Gastrocnemius medialis (tissue), 4 donors: Measurements from ENCODE around the gene LEFTY1.

ENCODE experiments used
- POLR2A ChIP-seq, 2 donors: fragments of 450-650 bp; IDR thresholded peaks; one replicate each; pipeline ENCODE4 v1.6.1; 2017; ENCODE audit warnings: antibody characterized with exemption in 2 of 2, mild to moderate bottlenecking in 2 of 2, moderate library complexity in 2 of 2
- TF ChIP-seq, protein P1 (sequence below), 5 experiments: fragments of 450-650 bp in 3 of 5; fragments of 200-600 bp in 2 of 5; sonication (generic) in 2 of 5; IDR thresholded peaks in 4 of 5; conservative IDR thresholded peaks in 1 of 5; 1 replicate in 4 of 5; 2 replicates in 1 of 5; pipeline ENCODE4 v1.5.1; 2016 to 2019; ENCODE audit warnings: antibody characterized with exemption in 5 of 5, mild to moderate bottlenecking in 3 of 5, moderate library complexity in 3 of 5

DNA sequence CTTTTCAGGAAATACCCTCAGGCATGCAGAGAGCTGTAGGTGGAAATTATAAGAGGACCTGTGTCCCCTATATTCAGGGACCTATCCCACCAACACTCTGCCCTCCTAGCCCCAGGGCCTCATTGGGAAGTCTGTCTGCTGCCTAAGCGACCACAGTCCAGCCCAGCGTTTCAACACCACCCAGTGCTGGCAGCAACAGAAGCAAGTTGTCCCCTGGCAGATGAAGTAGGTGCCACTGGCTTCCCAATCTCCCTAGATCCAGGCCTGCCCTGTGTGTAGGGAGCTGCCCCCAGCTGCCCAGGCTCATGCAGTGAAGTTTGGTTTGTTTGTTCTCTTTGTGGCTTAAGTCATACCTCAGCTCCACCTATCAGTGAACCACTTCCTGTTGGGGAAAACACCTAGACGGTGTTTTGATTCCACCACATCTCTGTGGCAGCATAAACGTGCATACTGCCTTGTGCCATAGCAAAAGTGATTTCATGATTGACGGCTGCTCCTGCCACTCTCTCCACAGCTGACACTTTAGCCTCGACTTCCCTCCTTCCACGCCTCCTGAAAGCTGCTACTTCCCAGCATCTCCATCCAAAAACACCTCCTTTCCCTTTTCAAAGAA lies 8.1 kb upstream of the LEFTY1 start:
- TF ChIP-seq, protein P1, sequence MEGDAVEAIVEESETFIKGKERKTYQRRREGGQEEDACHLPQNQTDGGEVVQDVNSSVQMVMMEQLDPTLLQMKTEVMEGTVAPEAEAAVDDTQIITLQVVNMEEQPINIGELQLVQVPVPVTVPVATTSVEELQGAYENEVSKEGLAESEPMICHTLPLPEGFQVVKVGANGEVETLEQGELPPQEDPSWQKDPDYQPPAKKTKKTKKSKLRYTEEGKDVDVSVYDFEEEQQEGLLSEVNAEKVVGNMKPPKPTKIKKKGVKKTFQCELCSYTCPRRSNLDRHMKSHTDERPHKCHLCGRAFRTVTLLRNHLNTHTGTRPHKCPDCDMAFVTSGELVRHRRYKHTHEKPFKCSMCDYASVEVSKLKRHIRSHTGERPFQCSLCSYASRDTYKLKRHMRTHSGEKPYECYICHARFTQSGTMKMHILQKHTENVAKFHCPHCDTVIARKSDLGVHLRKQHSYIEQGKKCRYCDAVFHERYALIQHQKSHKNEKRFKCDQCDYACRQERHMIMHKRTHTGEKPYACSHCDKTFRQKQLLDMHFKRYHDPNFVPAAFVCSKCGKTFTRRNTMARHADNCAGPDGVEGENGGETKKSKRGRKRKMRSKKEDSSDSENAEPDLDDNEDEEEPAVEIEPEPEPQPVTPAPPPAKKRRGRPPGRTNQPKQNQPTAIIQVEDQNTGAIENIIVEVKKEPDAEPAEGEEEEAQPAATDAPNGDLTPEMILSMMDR (IDR thresholded peaks at IDR 0.05 in 4 of 5, conservative IDR thresholded peaks at IDR 0.05 in 1 of 5) = no peak
- TF ChIP-seq POLR2A (IDR thresholded peaks at IDR 0.05) = no peak
